ENCODE results near the gene TMEM60.
"Not testable (repeated sequence)": the region's sequence is repeated elsewhere in the genome, so short reads cannot be mapped to it uniquely, and the experiment has no call there.

TMEM60 gene, protein sequence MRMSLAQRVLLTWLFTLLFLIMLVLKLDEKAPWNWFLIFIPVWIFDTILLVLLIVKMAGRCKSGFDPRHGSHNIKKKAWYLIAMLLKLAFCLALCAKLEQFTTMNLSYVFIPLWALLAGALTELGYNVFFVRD

DNA sequence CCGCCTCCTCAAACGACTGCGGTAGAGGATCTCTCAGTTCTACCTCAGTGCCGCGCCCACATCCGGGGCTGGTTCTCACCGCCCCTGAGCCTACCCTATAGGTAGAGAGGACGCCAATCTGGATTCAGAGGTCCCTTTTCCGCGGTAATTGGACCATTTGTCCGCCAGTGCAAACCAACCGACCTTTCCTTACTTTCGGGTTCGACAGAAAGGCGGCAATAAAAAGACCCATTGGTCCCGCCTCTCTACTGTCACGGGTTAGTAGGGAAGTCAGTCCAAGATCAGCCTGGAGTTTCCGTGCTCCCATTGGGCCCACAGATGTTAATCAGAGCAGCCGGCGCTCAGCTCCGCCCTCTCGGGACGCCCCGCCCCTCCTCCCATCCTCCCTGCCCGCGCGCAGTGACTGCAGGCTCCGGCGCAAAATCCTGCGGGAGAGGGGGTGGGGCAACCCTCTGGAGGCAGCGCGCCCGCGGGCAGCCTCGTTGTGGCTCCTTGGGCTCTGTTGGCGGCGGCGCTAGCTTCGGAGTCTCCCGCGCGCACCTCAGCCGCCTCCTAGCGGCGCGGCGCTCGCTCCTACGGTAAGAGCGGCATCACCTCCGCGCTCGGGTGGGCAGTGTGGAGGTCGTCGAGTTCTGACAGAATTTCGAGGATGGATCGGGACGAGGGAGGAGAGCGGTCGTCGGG, at the start of gene TMEM60, which contains the start of gene PHTF2:
TSS of gene TMEM60 (minus strand) at position 41 of the 684 bp plus-strand sequence. CDS start 4,061 bp downstream, outside the sequence.
TSS of gene PHTF2 (plus strand) at position 380 of the 684 bp plus-strand sequence.
- H3K4me3 ChIP-seq, result peak within 1 kb of the TSS; percentile 66 to 98 (median 93)
- H3K27ac ChIP-seq, result peak within 1 kb of the TSS; percentile 80 to 95 (median 90)

DNA sequence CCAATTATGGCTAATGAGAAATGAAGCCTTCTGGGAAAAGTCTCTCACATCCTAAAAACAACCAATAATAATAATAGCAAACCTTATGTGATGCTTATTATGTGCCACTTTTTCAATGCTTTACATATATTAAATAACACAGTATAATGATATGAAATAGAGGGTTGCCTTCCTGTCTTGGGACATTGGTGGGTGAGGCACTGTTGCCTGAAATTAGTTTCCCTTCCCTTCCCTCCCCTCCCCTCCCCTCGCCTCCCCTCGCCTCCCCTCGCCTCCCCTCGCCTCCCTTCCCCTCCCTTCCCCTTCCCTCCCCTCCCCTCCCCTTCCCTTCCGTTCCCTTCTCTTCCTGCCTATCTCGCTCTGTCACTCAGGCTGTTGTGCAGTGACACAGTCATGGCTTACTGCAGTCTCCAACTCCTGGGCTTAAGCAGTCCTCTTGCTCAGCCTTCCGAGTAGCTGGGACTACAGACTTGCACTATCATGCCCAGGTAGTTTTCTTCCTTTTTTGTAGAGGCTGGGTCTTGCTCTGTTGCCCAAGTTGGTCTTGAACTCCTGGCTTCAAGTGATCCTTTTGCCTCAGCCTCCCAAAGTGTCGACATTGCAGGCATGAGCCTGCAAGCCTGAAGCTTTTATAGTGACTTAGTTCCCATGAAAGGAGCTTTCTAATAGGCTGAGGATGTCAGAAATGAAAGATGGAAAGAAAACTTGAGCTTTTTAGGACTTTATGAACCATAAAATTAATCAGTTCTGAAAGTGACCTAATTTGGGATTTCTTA, 48.3 kb upstream of the TMEM60 start:
- Histone ChIP-seq H3K4me3 (no peak overlapping the region), H3K27ac (no peak overlapping the region)

DNA sequence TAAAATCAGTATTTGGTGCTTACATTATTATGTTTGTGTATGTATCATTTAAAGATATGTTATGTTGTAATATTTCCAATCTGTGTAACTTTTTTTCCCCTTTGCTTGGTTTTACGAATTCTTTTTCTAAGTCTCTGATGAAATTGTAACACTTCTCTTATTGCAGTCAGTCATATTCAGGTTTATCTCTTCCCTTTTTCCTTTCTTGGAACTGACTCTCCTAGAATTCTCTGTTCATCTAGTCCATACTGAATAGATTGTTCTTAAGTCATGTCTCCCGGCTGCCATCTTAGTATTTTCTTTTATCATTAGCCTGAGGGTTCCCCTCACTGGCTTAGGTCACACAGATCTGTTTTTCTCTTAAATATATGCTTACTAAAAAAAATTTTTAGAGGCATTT, 45.0 kb upstream of the TMEM60 start:
- H3K4me3 ChIP-seq, result no peak overlapping the region
- no peak overlapping the region for H3K27ac ChIP-seq

DNA sequence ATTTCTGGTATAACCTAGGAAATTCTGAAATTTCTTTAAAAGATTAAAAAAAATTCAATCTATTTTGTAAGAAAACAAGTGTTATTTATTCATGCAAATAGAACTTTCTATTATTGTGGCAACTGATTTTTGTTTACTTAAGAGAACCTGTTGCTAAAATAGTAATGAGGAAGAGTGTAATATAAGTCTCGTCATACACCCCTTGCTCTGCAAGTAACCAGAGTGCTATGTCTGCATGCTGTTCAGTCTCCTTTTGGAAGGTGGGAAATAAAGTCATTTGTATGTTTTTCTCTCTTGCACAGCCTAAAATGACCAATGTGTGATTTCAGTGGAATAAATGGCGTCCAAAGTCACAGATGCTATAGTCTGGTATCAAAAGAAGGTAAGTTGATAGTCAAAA, 41.7 kb upstream of the TMEM60 start:
- Histone ChIP-seq H3K27ac (no peak overlapping the region), H3K4me3 (no peak overlapping the region)

DNA sequence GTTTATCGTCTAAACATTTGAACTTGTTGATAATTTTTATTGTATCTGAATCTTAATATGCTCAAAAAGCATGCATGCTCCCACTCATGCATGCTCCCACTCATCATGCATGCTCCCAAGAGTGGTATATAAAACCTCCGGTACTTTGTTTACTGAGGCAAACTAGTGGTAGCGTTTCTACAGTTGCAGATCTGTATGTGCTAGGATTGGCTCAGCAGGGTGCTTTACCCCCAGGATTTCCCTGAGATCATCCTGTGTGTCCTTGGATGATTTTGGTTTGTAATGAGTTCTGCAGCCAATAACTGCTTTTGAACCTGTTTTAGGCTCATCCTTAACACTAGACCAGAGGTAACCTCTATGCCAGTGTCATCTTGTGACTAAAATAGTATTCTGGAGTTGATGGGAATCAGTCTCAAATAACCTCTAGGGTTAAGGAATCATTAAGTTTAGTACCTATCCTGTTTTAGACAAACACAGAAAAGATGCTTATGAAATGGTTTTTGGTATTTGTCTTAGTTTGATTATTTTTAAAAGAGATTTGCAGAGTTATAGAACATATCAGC, 40.8 kb upstream of the TMEM60 start:
- Histone ChIP-seq H3K4me3 (no peak overlapping the region), H3K27ac (no peak overlapping the region)

GRCh38 chr7:77837966-77838365, 39.7 kb upstream of the TMEM60 start:
- Histone ChIP-seq H3K4me3 (no peak overlapping the region), H3K27ac (no peak overlapping the region)

GRCh38 chr7:77837275-77837674, 39.0 kb upstream of the TMEM60 start:
- no peak overlapping the region for H3K27ac ChIP-seq
- no peak overlapping the region for H3K4me3 ChIP-seq

GRCh38 chr7:77836425-77836824, 38.2 kb upstream of the TMEM60 start:
- H3K4me3 ChIP-seq, H3K27ac ChIP-seq: not testable (repeated sequence)

DNA sequence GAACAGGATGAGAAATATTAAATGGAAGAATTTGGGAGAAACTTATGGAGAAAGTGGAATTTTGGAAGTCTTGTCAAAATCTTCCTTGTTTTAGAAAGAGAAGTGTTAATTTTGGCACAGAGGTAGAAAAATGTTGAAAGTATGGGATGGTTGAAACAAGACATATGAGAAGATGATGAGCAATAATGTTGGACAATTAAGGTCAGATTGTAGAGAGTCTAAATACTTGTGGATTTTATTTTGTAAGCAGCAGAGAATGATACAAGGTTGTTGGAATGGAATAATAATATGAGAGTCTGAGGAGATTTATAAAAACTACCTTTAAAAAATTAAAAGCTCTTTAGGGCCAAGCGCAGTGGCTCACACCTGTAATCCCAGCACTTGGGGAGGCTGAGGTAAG, 34.9 kb upstream of the TMEM60 start:
- Histone ChIP-seq H3K4me3 (no peak overlapping the region), H3K27ac (peak overlapping the region in 1 of 21 experiments; percentile 27)

GRCh38 chr7:77831953-77832352, 33.7 kb upstream of the TMEM60 start:
- H3K27ac ChIP-seq, result no peak overlapping the region

GRCh38 chr7:77831481-77831880, 33.2 kb upstream of the TMEM60 start:
- H3K4me3 ChIP-seq, result no peak overlapping the region
- no peak overlapping the region for H3K27ac ChIP-seq

More at GRCh38 chr7:77831953-77832352, 33.7 kb upstream of the TMEM60 start:
- no peak overlapping the region for H3K4me3 ChIP-seq

DNA sequence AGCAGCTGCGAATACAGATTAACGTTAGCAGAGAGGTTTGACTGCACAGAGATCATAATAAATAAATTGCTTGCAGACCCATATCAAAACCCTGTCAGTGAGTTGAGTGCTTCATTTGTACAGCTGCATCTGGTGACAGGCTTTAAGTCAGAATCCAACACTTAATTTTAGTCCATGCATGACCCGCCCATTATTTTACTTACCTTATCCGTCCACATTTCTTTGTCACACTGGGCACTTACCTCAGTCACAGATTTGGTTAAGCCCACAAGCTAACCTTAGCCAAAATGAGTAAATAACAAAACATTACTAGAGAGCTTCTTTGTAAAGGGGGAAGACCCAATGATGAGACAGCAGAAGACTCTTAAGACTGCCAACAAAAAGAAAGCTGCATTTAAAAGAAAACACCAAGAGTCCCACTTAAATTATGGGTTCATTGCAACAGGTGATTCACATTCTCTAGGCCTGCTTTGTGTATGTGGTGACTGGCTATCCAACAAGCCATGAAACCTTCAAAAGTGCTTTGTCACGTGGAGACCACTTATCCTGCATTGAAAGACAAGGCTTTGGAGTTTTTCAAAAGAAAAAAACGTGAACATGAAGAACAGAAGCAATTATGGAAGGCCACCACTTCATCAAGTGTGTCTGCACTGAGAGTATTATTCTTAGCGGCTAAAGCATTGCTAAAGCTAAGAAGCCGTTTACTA, 32.6 kb upstream of the TMEM60 start:
- no peak overlapping the region for H3K27ac ChIP-seq
- no peak overlapping the region for H3K4me3 ChIP-seq

DNA sequence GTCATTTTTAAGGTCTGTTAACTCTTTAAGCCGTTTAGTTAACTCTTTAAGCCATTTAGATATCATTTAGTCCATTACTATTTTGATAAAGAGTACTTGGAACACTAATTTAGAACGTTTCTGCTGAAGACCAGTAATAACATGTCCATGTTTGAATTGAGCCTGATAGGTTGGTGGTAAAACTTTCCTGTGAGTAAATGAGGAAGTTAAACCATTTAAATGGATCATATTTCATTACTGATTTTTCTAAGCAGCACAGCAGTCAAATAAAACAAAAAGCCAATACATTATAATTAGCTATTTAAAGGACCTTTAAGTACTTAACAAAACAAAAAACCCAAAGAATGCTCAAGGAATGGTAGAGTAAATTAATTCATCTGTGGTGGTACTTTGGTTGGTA, 29.8 kb upstream of the TMEM60 start:
- Histone ChIP-seq H3K27ac (no peak overlapping the region), H3K4me3 (no peak overlapping the region)

- no peak overlapping the region for H3K4me3 ChIP-seq
- H3K27ac ChIP-seq, result no peak overlapping the region
Measured at GRCh38 chr7:77826300-77826699, 28.1 kb upstream of the TMEM60 start.

DNA sequence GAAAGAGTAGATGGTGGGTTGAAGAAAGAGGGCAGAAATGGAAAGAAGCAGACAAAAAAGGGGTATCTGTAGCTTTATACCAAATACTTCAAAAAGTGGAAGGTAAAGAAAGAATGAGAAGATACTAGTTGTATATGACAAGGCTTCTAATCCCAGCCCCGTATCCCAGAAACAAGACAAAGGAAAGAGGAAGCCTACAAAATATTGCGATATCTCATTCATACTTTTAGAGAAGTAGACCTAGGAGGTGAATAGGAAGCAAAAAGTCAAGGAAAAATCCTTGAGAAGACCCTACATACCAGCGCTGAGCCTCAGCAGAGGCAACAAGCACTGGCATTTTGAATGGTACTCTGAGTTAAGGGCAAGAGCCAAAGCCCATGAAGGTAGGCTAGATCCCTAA, 26.9 kb upstream of the TMEM60 start:
- no peak overlapping the region for H3K27ac ChIP-seq
- no peak overlapping the region for H3K4me3 ChIP-seq

DNA sequence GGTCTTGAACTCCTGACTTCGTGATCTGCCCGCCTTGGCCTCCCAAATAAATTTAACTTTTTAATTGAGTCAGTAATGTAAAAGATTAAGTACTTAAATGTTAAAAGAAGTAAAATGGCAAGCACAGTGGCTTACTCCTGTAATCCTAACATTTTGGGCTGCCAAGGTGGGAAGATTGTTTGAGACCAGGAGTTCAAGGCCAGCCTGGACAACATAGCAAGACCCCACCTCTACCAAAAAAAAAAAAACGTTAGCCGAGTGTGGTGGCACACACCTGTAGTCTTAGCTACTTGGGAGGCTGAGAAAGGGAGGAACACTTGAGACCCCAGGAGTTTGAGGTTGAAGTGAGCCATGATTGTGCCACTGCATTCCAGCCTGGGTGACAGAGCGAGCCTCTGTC, 26.4 kb upstream of the TMEM60 start:
- no peak overlapping the region for H3K4me3 ChIP-seq
- H3K27ac ChIP-seq, result no peak overlapping the region

- Histone ChIP-seq H3K4me3 (no peak overlapping the region), H3K27ac (peak overlapping the region in 1 of 21 experiments; percentile 8)
Measured at GRCh38 chr7:77823787-77824186, 25.6 kb upstream of the TMEM60 start.

DNA sequence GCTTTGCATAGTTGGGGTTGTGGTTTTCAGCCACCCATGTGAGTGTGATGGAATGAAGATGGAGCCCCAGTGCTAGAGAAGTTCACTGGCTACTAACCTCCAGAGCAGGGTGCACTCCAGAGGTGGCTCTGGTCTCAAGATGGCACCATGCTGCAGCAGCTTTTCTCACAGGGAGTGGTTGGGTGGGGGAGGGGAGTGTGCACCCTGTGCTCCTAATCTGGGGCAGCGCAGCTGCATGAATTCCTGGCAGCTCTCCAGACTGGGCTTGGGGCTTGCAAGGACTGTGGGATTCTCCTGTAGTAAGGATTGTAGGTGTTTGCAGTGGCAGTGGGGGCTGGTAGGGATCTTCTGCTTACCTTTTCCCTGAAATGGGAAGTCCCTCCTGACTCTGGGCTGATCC, 24.0 kb upstream of the TMEM60 start:
- no peak overlapping the region for H3K4me3 ChIP-seq
- H3K27ac ChIP-seq, result no peak overlapping the region

- H3K4me3 ChIP-seq, result no peak overlapping the region
- no peak overlapping the region for H3K27ac ChIP-seq
Measured at GRCh38 chr7:77820967-77821366, 22.7 kb upstream of the TMEM60 start.

- Histone ChIP-seq H3K27ac (no peak overlapping the region), H3K4me3 (no peak overlapping the region)
Measured at GRCh38 chr7:77819021-77819420, 20.8 kb upstream of the TMEM60 start.
